ENCODE results near the gene SLC25A20.

GRCh38 chr3:48928679-48929078, 30.0 kb upstream of the SLC25A20 start:
- TF ChIP-seq, protein P1, sequence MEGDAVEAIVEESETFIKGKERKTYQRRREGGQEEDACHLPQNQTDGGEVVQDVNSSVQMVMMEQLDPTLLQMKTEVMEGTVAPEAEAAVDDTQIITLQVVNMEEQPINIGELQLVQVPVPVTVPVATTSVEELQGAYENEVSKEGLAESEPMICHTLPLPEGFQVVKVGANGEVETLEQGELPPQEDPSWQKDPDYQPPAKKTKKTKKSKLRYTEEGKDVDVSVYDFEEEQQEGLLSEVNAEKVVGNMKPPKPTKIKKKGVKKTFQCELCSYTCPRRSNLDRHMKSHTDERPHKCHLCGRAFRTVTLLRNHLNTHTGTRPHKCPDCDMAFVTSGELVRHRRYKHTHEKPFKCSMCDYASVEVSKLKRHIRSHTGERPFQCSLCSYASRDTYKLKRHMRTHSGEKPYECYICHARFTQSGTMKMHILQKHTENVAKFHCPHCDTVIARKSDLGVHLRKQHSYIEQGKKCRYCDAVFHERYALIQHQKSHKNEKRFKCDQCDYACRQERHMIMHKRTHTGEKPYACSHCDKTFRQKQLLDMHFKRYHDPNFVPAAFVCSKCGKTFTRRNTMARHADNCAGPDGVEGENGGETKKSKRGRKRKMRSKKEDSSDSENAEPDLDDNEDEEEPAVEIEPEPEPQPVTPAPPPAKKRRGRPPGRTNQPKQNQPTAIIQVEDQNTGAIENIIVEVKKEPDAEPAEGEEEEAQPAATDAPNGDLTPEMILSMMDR (IDR thresholded peaks at IDR 0.05) = no peak
- TF ChIP-seq POLR2A (IDR thresholded peaks at IDR 0.05) = no peak
